ENCODE results near the gene PDGFB. TPM values are rescaled to one million over a fixed set of nuclear protein-coding genes. Genes with fewer than 3 reads are reported as not detected.

Gene PDGFB
- total RNA-seq, 2 donors from 2014 or later, result 7.0 to 15.8 TPM

GRCh38 chr22:39245130-39246039, 603 bp upstream of the PDGFB start:
- Histone ChIP-seq H3K4me3 (no peak overlapping the region), H3K36me3 (replicated peaks in 1 of 2; ENCODE audit: insufficient read depth in 1 of 2, low read depth in 2 of 2) (no peaks in the 10 kb centered on the region), H3K4me1 (peaks cover 52% of the 10 kb centered on the region), H3K27me3 (no peaks in the 10 kb centered on the region), H3K9me3 (no peaks in the 10 kb centered on the region), H3K27ac (peak overlapping the region; percentile 37 to 87 (median 80))
- DNase-seq (no peak), ATAC-seq (no peak)
- WGBS, 2 donors, result 61 to 76% methylated on average over 15 to 22 of the region's 22 CpGs
- TF ChIP-seq POLR2A (IDR thresholded peaks at IDR 0.05) (no peak), CTCF (IDR thresholded peaks at IDR 0.05) (no peak)
- intact Hi-C loops (cut with DNase I), result loop anchor here (5.0 kb wide), 2 partner anchors 57 to 73 kb away; no protein-coding TSS in a partner anchor

- H3K36me3 ChIP-seq (replicated peaks in 1 of 2; ENCODE audit: insufficient read depth in 1 of 2, low read depth in 2 of 2), result no peaks in the 10 kb centered on the region
- ATAC-seq (no peak), DNase-seq (peak in 2 of 4 donors; percentile 36 to 40)
- H3K4me1 ChIP-seq, result peaks cover 65% of the 10 kb centered on the region
- intact Hi-C loops (cut with DNase I), result loop anchor here (5.0 kb wide), 1 partner anchor 68 kb away; no protein-coding TSS in a partner anchor
- peak overlapping the region; percentile 68 to 87 (median 80) for H3K27ac ChIP-seq
- WGBS, 2 donors, result 0% methylated on average over 13 to 16 of the region's 30 CpGs
- no peaks in the 10 kb centered on the region for H3K9me3 ChIP-seq
- peak overlapping the region in 1 of 2 donors; percentile 52 for H3K4me3 ChIP-seq
- TF ChIP-seq POLR2A (IDR thresholded peaks at IDR 0.05) (no peak), CTCF (IDR thresholded peaks at IDR 0.05) (no peak)
- no peaks in the 10 kb centered on the region for H3K27me3 ChIP-seq
Observed at GRCh38 chr22:39244136-39244495, 666 bp downstream of the PDGFB start.

- DNase-seq (peak; percentile 51 to 69 (median 64)), ATAC-seq (peak; percentile 16)
- Histone ChIP-seq H3K27ac (peak overlapping the region; percentile 68 to 87 (median 80)), H3K9me3 (no peaks in the 10 kb centered on the region), H3K36me3 (replicated peaks in 1 of 2; ENCODE audit: insufficient read depth in 1 of 2, low read depth in 2 of 2) (no peaks in the 10 kb centered on the region), H3K4me3 (peak overlapping the region; percentile 28 to 52), H3K4me1 (peaks cover 67% of the 10 kb centered on the region), H3K27me3 (no peaks in the 10 kb centered on the region)
- intact Hi-C loops (cut with DNase I), result loop anchor here (5.0 kb wide), 1 partner anchor 69 kb away; no protein-coding TSS in a partner anchor
- TF ChIP-seq POLR2A (IDR thresholded peaks at IDR 0.05), result peak in 1 of 3 donors; percentile 10
- no peak for TF ChIP-seq CTCF (IDR thresholded peaks at IDR 0.05)
- 0 to 1% methylated on average over 14 to 40 of the region's 65 CpGs for WGBS, 2 donors
Observed at GRCh38 chr22:39243439-39244135, 1.2 kb downstream of the PDGFB start.

GRCh38 chr22:39242595-39243438, 2.0 kb downstream of the PDGFB start:
- peak; percentile 72 to 91 (median 79) for TF ChIP-seq POLR2A (IDR thresholded peaks at IDR 0.05)
- peak in 5 of 7 experiments; percentile 4 to 59 (median 24) for TF ChIP-seq CTCF (IDR thresholded peaks at IDR 0.05)
- ATAC-seq (peak; percentile 56), DNase-seq (peak; percentile 75 to 89 (median 81))
- intact Hi-C loops (cut with DNase I), result loop anchor here (5.0 kb wide), 1 partner anchor 69 kb away; no protein-coding TSS in a partner anchor
- peak overlapping the region; percentile 68 to 87 (median 80) for H3K27ac ChIP-seq
- no peaks in the 10 kb centered on the region for H3K9me3 ChIP-seq
- H3K36me3 ChIP-seq (replicated peaks in 1 of 2; ENCODE audit: insufficient read depth in 1 of 2, low read depth in 2 of 2), result no peaks in the 10 kb centered on the region
- H3K4me1 ChIP-seq, result peaks cover 68% of the 10 kb centered on the region
- H3K27me3 ChIP-seq, result no peaks in the 10 kb centered on the region
- H3K4me3 ChIP-seq, result peak overlapping the region; percentile 28 to 52
- WGBS, 2 donors, result 0 to 1% methylated on average over 41 to 75 of the region's 78 CpGs

All from body of pancreas (tissue), 4 donors.